Glomerular visceral epithelial cell (primary cell): ENCODE measurements around the gene ZNF594.
A peak's percentile ranks its signal among the peaks of the same experiment; 100 is the strongest.
"Not testable (repeated sequence)": the region's sequence is repeated elsewhere in the genome, so short reads cannot be mapped to it uniquely, and the experiment has no call there.

Experiments
- DNase-seq: peaks from one replicate; pipeline ENCODE4 v3.0.0-alpha.2; 2016; ENCODE audit errors: extremely low spot score

ZNF594 gene

DNA sequence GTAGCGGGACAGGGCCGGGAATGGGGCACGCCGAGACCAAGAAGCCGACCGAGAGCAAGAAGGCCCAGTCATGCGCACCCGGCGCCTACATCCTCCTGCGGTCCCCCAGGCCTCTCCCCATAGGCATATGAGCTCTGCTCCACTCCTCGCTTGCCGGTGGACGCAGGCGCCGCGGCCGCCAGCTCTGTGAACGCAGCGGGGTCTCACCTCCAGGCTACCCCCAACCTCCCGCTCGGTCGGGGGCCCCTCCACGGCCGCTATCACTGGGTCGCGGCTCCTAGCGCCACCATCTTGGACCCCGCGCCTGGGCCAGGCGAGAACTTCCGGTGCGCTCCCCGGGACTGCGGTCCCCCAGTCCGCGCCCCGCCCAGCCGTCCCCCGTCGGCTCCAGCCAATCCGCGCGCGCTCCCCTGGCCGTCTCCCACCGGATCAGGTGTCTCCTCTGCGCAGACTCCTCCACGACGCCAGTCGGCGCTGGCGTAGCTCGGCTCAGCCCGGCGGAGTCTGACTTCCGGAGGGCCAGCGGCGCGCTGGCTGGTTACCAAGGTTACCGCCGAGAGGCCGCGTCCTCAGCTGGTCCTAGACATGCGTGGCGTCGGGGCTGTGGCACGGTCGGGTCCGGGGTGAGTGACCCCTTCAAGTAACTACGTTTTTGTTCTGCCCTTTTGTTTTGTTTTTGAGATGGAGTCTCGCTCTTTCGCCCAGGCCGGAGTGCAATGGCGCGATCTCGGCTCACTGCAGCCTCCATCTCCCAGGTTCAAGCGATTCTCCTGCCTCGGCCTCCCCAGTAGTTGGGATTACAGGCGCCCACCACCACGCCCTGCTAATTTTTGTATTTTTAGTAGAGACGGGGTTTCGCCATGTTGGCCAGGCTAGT lies at the start of gene ZNF594:
ZNF594 (minus strand) TSS at position 328 of the 877 bp plus-strand sequence. CDS start 7,612 bp downstream, outside the sequence.
- peak; percentile 97 for DNase-seq

DNA sequence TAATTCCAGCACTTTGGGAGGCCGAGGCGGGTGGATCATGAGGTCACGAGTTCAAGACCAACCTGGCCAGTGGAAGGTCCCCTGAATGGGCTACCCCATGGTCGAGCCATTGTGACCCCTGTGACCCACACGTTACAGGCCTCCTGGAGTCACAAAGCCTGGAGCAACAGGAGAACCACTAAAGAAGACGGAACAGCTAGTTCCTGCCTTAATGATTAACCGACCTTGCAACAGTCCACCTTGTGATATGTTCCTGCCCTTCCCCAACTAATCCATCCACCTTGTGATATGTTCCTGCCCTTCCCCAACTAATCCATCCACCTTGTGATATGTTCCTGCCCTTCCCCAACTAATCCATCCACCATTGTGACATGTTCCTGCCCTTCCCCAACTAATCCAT lies 48.1 kb upstream of the ZNF594 start:
- DNase-seq: not testable (repeated sequence)

DNA sequence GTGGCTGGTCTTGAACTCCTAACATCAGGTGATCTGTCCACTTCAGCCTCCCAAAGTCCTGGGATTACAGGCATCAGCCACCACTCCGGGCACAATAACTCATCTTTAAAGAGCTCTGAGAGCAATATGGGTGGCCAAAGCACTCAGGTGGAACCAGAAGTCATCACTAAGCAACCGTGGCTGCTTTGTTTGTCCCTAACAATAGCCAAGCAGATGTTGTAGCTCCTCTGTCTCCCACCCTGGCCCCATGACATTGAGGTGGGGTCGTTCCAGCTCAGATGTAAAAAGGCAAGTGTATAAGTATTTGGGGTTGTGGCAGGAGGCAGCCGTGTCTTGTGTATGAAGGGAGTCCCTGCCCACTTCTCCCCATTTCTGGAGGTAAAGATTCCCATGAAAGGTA lies 46.7 kb upstream of the ZNF594 start:
- DNase-seq: no peak

DNA sequence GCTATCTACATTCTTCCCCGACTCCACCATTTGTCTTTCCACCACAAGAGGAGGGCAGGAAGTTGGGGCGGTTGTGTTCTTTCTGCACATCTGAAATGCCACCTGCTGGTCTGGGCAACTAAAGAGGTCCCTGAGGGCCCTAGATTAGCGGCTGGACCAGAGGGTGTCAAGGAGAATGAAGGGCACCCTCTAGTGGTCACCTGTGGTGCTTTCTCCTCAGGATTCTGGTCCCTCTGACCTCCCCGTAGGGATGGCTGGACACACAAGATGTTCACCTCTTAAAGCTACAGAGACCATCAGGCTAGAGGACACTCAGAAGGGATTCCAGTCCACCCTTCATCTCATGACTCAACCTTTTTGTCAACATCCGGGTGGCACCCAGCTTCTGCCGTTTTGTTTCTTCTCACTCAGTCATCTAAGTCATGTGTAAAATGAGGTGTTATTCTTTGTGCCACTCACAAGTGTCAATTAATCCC lies 45.9 kb upstream of the ZNF594 start:
- peak; percentile 76 for DNase-seq

DNA sequence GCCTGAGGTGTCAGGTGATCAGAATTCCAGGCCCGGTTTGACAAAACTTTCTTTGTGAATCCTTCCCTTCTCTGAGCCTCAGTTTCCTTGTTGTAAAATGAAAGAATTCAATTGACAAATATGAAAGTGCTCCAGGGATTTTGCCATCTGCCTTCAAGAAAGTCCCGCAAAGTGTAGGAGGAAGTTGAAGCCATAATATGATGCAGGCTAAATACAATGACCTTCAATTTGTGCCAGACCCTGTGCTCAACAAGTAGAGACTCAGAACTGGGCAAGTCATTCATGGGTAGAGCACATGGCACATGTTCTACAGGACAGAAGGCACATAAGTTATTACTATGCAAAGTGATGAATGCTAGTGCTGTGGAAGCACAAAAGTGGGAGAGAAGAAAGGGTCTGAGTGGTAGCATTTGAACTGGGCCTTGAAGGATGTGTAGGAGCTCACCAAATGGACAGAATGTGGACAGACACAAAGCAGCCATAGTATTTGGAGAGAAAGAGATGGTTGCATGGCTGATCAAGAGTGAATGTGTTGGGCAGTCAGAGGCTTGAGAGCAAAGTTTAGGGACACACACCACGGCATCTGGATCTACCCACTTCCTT lies 45.4 kb upstream of the ZNF594 start:
- no peak for DNase-seq

DNA sequence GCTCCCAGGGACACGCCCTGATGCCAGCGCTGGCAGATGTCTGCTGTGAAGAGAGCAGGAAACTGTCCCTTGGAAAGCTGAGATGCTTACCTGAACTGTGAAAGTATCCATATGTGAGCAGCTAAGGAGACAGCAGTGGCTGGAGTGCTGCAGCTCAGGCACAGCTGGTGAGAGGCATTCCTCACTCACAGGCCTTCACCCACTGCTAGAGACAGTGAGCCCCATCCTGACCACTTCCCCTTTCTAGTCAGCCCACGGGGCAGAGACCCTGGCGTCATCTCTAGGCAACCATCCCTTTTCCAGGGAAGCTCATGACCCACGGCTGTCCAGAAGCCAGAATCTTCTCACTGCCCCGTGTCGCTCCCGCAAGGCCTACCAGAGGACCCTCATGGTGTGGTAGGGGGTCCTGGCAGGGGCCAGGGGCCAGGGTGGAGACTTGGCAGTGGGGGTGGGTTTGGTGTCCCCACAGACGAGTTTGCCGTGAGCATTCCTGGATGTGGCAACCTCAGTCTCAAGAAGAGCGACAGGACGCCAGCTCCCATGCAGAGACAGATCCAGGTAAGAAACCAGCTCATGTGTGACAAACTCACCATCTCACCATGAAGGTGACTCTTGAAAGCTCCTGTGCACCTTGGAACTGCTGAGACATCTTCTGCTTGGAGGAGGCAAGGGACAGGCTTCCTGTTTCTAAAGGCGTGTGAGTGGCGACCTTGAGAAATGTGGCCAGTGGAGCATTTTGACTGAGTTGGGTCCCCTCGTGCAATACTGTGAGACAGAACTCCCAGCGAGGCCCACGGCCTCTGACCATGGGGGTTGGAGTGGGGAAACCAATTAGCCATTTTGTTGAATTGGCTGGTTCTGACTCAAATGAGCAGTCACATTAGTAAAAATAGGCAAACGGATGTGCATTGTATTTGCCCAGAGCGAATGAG lies 43.2 kb upstream of the ZNF594 start, which contains the start of gene SCIMP:
SCIMP (minus strand) TSS at position 216 of the 932 bp plus-strand sequence; CDS start at position 111, 105 bp downstream.
- no peak for DNase-seq

DNA sequence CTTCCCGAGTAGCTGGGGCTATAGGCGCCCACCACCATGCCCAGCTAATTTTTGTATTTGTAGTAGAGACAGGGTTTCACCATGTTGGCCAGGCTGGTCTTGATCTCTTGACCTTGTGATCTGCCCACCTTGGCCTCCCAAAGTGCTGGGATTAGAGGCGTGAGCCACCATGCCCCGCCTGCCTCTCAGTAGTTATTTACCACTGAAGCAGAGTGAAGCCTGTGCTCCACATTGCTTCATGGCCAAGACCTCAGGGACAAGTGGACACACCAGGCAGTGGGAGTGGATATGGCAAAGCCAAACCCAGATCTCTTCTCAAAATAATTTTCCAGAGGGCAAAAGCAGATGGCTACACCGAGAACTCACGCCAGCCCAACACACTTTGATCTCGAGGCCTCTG lies 41.8 kb upstream of the ZNF594 start:
- not testable (repeated sequence) for DNase-seq

DNA sequence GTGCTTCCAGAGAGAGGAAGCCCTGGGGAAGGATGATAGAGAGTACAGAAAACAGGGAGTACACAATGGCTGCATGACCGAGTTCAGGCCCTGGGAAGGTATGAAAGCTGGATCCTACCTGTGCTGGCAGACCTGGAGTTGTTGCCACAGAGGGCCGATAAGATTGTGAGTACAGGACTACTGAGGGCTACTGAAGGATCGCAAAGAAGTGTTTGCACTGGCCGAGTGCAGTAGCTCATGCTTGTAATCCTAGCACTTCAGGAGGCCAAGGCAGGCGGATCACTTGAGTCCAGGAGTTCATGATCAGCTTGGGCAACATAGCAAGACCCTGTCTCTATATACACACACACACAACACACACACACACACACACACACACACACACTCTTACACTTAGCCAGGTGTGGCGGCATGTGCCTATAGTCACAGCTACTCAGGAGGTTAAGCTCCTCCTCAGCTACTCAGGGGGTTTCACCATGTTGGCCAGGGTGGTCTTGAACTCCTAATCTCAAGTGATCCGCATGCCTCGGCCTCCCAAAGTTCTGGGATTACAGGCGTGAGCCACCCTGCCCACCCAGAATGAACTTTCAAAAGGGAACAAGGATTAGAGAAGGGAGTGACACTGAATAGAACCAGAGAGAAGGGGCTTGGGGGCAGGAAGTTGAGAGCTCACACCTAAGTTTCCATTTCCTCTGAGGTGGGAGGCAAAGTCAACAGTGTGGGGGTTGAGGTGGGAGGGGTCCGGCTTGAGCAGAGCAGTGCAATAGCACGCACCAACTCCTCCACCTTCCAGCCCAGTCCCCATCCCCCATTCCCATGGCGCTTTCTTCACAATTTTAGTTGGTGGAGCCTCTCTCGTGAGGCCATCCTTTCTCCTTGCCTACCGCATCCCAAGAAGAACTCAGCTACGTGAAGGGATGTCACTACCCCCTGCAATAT lies 35.5 kb upstream of the ZNF594 start:
- DNase-seq: no peak

DNA sequence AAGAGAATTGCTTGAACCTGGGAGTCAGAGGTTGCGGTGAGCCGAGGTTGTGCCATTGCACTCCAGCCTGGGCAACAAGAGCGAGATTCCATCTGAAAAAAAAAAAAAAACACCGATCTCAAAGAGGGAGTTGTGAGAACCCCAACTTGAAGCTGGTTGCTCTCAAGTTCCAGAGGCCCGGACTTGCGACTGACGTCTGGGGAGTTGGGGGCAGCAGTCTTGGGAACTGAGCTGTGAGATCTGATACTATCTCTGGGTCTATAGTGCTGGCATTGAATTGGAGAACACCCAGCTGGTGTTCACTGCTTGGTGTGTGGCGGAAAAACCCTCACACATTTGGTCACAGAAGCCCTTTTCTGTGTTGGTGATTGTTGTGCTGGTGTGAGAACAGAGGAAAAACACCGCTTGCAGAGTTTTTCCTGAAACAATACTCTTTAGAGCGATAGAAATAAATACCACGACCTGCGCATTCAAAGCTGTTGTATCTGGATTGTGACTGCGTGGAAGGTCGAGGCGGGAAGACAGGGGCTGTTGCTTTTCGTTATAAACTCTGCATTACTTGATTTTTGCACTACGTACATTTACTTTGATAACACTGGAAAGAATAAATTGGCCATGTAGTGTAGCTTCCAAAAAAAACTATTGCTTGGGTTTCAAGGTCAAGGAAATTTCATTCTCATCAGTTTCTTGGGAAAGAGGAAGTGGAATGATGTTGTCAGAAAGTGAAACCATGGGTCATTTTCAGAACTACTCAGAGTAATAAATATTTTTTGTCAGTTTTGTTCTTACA lies 34.2 kb upstream of the ZNF594 start:
- no peak for DNase-seq

DNA sequence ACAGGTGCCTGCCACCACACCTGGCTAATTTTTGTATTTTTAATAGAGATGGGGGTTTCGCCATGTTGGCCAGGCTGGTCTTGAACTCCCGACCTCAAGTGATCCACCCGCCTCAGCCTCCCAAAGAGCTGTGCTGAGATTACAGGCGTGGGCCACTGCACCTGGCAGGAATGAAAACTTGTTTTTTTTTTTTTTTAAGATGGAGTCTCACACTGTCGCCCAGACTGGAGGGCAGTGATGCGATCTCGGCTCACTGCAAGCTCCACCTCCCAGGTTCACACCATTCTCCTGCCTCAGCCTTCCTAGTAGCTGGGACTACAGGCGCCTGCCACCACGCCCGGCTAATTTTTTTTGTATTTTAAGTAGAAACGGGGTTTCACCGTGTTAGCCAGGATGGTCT lies 30.2 kb upstream of the ZNF594 start:
- DNase-seq: not testable (repeated sequence)

DNA sequence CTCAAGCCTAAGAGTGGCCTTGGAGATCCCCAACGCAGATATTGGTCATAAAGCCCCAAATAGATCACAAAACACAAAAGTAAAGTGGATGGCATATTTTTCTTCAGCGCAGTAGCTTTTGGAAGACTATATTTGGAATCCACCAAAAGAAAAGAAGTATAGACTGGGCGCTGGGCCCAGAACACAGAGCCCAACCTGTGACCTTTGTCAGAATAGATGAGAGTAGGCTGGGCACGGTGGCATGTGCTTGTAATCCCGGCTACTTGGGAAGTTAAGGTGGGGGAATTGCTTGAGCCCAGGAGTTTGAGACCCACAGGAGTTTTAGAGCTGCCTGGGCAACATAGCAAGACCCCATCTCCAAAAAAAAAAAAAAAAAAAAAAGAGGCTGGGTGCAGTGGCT lies 28.4 kb upstream of the ZNF594 start:
- DNase-seq: no peak

DNA sequence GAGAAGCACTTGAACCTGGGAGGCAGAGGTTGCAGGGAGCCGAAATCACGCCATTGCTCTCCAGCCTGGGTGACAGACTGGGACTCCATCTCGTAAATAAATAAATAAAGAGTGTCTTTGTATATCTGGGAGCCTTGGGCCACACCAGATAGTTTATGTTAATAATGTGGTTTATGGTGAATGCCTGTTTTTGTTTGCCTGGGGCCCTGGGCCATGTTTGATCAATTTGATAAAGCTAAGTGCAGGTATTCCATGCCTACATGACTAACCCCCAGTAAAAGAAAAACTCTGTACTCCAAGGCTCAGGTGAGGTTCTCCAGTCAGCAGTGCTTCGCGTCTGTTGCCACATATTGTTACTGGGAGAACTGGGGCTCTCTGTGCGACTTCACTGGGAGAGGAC lies 27.9 kb upstream of the ZNF594 start:
- no peak for DNase-seq

DNA sequence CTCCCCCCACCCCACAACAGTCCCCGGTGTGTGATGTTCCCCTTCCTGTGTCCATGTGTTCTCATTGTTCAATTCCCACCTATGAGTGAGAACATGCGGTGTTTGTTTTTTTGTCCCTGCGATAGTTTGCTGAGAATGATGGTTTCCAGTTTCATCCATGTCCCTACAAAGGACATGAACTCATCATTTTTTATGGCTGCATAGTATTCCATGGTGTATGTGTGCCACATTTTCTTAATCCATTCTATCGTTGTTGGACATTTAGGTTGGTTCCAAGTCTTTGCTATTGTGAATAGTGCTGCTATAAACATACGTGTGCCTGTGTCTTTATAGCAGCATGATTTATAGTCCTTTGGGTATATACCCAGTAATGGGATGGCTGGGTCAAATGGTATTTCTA lies 25.9 kb upstream of the ZNF594 start:
- DNase-seq: not testable (repeated sequence)

DNA sequence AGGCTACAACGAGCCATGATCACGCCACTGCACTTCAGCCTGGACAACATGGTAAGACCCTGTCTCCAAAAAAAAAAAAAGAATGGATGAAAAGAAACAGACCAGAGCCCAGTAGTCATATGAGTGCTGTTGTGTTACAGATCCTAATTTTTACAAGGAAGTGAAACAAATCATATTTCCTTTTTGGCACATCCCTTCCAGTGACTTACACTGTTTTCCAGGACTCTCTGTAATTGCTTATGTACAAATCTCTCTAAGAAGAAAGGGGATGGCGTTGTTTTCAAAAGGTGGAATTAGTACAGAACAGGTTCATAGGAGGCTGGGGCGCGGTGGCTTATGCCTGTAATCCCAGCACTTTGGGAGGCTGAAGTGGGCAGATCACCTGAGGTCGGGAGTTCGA lies 19.8 kb upstream of the ZNF594 start:
- no peak for DNase-seq

DNA sequence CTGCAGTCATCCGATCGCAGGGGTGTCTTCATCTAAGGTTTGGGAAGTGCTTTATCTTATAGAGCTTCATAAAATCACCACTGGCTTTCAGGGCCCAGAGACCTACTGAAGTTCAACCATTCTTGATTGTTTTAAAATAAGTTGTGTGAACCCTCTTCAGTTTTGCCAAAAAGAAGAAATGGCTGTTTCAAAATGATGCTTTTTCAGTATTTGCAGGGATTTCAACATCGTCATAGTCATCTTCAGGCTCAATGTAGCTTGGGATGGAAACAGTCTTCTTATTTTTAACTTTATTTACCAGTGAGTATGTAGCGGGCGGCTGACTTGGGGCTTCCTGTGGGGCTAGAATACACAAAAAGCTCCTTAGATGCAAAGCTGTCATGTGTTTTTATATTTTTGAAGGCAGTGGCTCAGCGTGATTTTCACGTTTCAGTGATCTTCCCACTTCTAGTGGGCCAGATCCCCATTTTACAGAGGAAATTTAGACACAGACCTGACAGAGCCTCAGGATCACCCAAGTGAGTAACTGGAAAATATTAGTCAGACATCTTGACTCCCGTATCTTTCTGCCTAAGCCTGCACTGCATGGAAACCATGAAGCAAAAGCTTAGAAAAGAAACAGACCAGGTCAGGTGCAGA lies 19.1 kb upstream of the ZNF594 start:
- no peak for DNase-seq

DNA sequence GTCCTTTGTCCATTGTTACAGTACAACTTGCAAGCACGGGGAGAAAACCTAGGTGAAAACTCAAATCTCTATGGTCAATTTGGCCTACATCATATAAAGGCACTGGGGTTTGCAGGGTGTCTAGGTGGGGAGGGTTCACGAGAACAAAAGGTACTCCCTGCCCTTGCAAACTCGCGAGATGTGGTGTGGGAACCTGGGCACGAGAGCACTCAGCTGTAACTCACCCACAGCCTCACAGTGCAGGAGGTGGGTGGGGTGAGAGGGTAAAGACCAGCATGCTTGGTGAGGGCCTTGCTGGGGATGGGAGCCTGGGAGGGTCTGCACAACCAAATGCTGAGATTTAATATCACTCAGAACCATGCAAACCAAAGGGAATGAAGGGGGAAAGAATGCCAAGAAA lies 18.4 kb upstream of the ZNF594 start:
- DNase-seq: no peak

DNA sequence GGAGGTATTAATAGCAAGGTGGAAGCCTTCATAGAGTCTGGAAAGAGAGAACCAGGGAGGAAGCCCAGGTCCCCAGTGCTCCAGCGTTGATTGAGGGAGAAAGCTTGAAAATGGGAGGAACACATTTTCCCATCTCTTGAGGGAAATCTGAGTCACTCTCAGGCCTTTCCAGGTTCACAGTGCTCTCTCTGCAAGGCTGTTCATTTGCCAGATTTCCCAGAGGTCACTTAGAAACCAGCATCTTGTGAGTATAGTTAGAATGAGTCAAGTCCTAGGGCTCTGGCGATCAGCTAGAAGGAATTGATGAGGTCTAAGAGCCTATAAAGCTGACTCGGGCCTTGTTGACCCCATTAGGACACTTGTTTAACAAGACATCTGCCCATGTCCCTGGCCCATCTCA lies 17.7 kb upstream of the ZNF594 start:
- no peak for DNase-seq

DNA sequence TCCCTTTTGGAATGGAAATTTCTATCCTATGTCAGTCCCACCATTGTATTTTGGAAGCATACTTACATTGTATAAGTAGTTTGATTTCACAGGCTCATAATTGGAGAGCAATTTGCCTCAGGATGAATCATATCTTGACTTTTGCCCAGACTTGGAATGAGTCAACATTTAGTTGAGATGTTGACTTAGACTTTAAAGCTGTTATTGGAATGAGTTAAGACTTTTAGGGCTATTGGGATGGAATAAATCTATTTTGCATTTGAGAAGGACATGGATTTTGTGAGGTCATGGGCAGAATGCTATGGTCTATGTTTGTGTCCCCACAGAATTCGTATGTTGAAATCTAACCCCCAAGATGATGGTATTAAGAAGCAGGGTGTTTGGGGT lies 12.2 kb upstream of the ZNF594 start:
- DNase-seq: no peak

DNA sequence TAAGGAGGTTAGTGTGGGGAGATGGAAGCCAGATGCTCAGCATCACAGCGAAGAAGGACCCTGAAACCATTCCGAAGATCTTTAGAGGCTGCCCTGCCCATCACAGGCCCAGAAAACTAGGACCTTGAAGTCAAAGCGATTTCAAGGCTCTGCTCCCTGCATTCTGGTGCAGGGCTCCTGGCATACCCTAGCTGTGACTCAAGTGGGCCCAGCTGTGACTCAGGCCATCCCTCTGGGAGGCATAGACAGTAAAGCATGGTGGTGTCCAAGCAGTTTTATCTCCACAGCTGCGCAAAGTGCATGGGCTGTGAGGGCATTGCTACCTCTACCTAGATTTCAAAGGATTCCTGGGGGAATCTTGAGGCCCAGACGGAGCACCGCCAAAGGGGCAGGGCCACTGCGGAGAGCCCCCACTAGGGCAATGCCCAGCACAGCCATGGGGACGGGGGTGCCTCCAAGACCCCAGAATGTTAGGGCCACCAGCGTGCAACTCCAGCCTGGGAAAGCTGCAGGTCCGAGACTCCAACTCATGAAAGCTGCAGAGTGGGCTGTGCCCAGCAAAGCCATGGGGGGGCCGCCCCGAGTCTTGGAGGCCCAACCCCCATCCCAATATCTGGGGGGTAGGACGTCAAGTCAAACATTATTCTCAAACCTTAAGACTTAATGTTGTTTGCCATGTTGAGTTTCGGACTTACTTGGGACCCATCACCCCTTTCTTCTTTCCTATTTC lies 11.7 kb upstream of the ZNF594 start:
- DNase-seq: no peak
